ENCODE data around the gene SAMHD1. TPM values are rescaled to one million over a fixed set of nuclear protein-coding genes. Genes with fewer than 3 reads are reported as not detected.

SAMHD1 gene
- total and polyA plus RNA-seq, 2 of the 13 experiments (the other 11 are each of a cell fraction or from before 2014, with no cell fraction given), result 16.9 to 43.5 TPM

DNA sequence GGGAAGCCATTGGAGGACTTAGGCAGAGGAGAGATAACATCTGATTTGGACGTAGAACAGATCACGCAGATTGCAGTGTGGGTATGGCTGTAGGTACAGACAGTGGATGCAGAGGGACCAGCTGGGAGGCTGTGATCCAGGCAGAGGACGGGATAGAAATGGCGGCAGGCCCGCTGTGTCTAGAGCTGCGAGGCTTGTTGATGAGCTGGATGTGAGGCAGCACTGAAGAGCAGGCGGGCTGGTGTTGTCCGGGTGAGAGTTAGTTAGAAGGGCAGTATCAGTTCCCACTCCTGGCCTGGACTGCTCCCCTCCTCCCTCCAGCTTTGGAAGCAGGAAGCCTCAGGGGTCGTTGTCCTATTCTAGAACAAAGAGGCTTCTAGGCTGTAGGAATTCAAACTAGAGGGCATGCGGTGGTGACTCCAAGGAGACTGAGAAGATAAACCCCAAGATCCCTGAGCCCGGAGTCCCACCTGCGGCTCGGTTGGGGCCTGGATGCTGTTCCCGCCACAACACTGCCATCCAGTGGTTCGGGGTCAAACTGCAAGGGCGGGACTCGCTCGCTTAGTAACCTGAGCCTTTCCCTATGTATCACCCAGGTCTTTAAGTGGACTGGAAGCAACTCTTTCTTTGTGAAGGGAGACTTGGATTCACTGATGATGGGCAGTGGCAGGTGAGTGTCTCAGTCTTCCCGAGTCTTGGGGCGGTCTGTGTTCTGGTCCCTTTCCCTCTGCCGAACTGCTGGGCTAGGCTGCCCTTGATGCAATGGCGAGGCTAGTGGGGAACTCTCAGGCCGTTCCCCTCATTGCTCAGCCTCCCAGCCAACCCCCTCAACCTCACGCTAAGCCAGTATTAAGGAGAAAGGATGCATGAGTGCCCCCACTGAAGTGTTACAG is 64.4 kb downstream of the SAMHD1 start (continued):
- TF ChIP-seq, protein P1, sequence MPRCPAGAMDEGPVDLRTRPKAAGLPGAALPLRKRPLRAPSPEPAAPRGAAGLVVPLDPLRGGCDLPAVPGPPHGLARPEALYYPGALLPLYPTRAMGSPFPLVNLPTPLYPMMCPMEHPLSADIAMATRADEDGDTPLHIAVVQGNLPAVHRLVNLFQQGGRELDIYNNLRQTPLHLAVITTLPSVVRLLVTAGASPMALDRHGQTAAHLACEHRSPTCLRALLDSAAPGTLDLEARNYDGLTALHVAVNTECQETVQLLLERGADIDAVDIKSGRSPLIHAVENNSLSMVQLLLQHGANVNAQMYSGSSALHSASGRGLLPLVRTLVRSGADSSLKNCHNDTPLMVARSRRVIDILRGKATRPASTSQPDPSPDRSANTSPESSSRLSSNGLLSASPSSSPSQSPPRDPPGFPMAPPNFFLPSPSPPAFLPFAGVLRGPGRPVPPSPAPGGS (CRISPR knock-in tag; IDR thresholded peaks at IDR 0.05), result no peak
- no peak for TF ChIP-seq ZFP82 (CRISPR knock-in tag; IDR thresholded peaks at IDR 0.05; ENCODE audit: borderline replicate concordance)
- 0 out of 2 replicates have a peak, but pooled peaks have one; percentile 29 for TF ChIP-seq ZFP90 (CRISPR knock-in tag; IDR thresholded peaks at IDR 0.05; ENCODE audit: borderline replicate concordance)
- TF ChIP-seq, protein P2, sequence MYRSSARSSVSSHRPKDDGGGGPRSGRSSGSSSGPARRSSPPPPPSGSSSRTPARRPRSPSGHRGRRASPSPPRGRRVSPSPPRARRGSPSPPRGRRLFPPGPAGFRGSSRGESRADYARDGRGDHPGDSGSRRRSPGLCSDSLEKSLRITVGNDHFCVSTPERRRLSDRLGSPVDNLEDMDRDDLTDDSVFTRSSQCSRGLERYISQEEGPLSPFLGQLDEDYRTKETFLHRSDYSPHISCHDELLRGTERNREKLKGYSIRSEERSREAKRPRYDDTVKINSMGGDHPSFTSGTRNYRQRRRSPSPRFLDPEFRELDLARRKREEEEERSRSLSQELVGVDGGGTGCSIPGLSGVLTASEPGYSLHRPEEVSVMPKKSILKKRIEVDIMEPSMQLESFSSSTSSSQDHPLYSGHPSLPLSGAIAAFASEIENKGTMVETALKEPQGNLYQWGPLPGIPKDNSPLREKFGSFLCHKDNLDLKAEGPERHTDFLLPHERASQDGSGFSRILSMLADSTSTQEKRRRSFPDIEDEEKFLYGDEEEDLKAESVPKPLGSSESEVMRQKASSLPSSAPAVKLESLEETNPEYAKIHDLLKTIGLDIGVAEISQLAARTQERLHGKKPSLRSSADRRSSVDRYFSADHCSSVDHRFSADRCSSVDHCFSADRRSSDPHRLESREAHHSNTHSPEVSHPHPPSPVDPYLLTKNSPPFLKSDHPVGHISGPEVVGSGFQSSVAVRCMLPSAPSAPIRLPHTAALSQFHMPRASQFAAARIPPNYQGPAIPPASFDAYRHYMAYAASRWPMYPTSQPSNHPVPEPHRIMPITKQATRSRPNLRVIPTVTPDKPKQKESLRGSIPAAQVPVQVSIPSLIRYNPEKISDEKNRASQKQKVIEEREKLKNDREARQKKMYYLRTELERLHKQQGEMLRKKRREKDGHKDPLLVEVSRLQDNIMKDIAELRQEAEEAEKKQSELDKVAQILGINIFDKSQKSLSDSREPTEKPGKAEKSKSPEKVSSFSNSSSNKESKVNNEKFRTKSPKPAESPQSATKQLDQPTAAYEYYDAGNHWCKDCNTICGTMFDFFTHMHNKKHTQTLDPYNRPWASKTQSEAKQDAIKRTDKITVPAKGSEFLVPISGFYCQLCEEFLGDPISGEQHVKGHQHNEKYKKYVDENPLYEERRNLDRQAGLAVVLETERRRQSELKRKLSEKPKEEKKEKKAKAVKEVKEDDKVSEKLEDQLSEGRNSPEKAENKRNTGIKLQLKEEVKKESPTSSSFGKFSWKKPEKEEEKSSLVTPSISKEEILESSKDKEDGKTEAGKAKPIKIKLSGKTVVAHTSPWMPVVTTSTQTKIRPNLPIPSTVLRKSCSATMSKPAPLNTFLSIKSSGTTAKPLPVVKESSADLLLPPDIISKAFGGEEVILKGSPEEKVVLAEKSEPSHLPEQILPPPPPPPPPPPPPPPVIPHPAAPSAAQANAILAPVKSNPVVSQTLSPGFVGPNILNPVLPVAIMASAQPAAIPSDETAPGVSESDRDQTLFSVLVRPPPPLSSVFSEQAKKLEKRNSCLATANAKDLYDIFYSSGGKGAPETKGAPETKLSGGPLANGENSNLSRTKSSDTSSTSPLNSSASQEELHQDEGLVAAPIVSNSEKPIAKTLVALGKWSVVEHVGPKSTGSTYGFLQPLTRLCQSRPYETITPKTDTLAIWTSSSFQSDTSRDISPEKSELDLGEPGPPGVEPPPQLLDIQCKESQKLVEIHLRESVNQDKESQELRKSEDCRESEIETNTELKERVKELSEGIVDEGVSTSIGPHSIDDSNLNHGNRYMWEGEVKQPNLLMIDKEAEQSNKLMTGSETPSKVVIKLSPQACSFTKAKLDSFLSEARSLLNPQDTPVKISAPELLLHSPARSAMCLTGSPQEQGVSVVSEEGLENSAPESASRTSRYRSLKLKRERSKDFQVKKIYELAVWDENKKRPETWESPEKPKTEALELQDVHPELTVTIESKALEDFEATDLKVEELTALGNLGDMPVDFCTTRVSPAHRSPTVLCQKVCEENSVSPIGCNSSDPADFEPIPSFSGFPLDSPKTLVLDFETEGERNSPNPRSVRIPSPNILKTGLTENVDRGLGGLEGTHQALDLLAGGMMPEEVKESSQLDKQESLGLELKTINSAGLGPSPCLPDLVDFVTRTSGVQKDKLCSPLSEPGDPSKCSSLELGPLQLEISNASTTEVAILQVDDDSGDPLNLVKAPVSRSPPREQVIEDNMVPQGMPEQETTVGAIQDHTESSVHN (CRISPR knock-in tag; IDR thresholded peaks at IDR 0.05), result no peak; the same call in 1 of the 2 replicates
- TF ChIP-seq RARA (CRISPR knock-in tag; IDR thresholded peaks at IDR 0.05), result no peak
- TF ChIP-seq ZNF253 (CRISPR knock-in tag; IDR thresholded peaks at IDR 0.05; ENCODE audit: borderline replicate concordance), result no peak
- TF ChIP-seq, protein P3, sequence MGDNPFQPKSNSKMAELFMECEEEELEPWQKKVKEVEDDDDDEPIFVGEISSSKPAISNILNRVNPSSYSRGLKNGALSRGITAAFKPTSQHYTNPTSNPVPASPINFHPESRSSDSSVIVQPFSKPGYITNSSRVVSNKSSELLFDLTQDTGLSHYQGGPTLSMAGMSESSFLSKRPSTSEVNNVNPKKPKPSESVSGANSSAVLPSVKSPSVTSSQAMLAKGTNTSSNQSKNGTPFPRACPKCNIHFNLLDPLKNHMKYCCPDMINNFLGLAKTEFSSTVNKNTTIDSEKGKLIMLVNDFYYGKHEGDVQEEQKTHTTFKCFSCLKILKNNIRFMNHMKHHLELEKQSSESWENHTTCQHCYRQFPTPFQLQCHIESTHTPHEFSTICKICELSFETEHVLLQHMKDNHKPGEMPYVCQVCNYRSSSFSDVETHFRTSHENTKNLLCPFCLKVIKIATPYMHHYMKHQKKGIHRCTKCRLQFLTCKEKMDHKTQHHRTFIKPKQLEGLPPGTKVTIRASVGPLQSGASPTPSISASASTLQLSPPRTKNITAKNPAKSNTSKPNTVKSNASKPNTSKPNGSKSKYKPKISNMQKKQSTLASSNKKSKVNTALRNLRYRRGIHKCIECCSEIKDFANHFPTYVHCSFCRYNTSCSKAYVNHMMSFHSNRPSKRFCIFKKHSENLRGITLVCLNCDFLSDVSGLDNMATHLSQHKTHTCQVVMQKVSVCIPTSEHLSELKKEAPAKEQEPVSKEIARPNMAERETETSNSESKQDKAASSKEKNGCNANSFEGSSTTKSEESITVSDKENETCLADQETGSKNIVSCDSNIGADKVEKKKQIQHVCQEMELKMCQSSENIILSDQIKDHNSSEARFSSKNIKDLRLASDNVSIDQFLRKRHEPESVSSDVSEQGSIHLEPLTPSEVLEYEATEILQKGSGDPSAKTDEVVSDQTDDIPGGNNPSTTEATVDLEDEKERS (CRISPR knock-in tag; IDR thresholded peaks at IDR 0.05), result no peak
- TF ChIP-seq, protein P4, sequence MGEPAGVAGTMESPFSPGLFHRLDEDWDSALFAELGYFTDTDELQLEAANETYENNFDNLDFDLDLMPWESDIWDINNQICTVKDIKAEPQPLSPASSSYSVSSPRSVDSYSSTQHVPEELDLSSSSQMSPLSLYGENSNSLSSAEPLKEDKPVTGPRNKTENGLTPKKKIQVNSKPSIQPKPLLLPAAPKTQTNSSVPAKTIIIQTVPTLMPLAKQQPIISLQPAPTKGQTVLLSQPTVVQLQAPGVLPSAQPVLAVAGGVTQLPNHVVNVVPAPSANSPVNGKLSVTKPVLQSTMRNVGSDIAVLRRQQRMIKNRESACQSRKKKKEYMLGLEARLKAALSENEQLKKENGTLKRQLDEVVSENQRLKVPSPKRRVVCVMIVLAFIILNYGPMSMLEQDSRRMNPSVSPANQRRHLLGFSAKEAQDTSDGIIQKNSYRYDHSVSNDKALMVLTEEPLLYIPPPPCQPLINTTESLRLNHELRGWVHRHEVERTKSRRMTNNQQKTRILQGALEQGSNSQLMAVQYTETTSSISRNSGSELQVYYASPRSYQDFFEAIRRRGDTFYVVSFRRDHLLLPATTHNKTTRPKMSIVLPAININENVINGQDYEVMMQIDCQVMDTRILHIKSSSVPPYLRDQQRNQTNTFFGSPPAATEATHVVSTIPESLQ (CRISPR knock-in tag; conservative IDR thresholded peaks at IDR 0.05), result no peak; the same call in 1 of the 2 replicates
- TF ChIP-seq ZNF225 (CRISPR knock-in tag; IDR thresholded peaks at IDR 0.05), result no peak
- 0 out of 2 replicates have a peak, but pooled peaks have one; percentile 71 for TF ChIP-seq PAF1 (CRISPR knock-in tag; IDR thresholded peaks at IDR 0.05)
- peak; percentile 63; the same call in 1 of the 2 replicates for TF ChIP-seq SP140L (CRISPR knock-in tag; IDR thresholded peaks at IDR 0.05; ENCODE audit: borderline replicate concordance)
- no peak for TF ChIP-seq RBAK (CRISPR knock-in tag; IDR thresholded peaks at IDR 0.05)
